ENCODE data around the gene MBP. TPM values are rescaled to one million over a fixed set of nuclear protein-coding genes. Genes with fewer than 3 reads are reported as not detected.

Gene MBP
- total RNA-seq, 1 donor from 2014 or later = 92.7 TPM

DNA sequence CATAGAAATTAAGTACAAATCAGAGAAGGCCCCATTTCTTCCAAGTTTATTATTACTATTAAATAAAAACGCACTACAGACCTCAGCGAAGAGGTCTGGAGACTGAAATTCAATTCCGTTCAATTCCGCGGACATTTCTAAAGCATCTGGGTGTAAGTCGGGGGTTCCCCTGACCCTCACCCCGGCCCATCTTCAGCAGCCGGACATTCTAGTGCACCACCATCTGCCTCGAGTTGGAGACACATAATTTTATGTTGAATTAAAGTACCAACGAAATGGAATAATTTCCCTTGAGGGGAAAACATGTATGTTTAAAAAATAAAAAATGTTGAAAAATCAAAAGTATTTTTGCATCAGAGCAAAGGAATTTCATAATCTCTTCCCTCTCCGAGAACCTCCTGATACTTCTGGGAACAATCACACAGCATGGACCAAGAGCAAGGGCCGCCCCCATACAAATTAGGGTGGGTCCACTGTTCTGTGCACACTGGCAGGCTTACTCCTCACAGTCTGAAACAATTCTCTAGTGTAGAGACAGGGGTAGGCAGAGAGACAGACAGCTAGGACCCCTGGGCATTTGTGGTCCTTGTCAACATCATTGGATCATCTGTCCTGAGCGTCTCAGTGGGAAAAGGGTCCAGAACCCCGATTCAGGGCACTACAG lies 29.3 kb downstream of the MBP start:
- ChIA-PET CTCF (interaction anchor here (1.3 to 1.8 kb wide), 4 partner anchors 34 to 103 kb away, joined by 5 to 8 read pairs (median 6); no protein-coding TSS in a partner anchor), POLR2A (interaction anchor here (0.6 to 5.8 kb wide), 11 partner anchors 19 to 122 kb away, joined by 3 to 171 read pairs (median 12); partner anchors contain the start of gene MBP)
- H3K27ac Mint-ChIP-seq = peak overlapping the region; percentile 95
- intact Hi-C loops (cut with micrococcal nuclease) = loop anchor here (5.0 kb wide), 1 partner anchor 101 kb away; no protein-coding TSS in a partner anchor
- no peak overlapping the region for H3K4me3 Mint-ChIP-seq
- ATAC-seq (ENCODE audit: low read depth) = no peak
- H3K4me1 Mint-ChIP-seq = peaks cover 97% of the 10 kb centered on the region
- DNase-seq = no peak
- TF ChIP-seq, protein P1, sequence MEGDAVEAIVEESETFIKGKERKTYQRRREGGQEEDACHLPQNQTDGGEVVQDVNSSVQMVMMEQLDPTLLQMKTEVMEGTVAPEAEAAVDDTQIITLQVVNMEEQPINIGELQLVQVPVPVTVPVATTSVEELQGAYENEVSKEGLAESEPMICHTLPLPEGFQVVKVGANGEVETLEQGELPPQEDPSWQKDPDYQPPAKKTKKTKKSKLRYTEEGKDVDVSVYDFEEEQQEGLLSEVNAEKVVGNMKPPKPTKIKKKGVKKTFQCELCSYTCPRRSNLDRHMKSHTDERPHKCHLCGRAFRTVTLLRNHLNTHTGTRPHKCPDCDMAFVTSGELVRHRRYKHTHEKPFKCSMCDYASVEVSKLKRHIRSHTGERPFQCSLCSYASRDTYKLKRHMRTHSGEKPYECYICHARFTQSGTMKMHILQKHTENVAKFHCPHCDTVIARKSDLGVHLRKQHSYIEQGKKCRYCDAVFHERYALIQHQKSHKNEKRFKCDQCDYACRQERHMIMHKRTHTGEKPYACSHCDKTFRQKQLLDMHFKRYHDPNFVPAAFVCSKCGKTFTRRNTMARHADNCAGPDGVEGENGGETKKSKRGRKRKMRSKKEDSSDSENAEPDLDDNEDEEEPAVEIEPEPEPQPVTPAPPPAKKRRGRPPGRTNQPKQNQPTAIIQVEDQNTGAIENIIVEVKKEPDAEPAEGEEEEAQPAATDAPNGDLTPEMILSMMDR (IDR thresholded peaks at IDR 0.05) = no peak
- H3K9me3 Mint-ChIP-seq = peaks cover 2% of the 10 kb centered on the region
- H3K36me3 Mint-ChIP-seq (ENCODE audit: low read depth) = peaks cover 59% of the 10 kb centered on the region
- no peaks in the 10 kb centered on the region for H3K27me3 Mint-ChIP-seq

DNA sequence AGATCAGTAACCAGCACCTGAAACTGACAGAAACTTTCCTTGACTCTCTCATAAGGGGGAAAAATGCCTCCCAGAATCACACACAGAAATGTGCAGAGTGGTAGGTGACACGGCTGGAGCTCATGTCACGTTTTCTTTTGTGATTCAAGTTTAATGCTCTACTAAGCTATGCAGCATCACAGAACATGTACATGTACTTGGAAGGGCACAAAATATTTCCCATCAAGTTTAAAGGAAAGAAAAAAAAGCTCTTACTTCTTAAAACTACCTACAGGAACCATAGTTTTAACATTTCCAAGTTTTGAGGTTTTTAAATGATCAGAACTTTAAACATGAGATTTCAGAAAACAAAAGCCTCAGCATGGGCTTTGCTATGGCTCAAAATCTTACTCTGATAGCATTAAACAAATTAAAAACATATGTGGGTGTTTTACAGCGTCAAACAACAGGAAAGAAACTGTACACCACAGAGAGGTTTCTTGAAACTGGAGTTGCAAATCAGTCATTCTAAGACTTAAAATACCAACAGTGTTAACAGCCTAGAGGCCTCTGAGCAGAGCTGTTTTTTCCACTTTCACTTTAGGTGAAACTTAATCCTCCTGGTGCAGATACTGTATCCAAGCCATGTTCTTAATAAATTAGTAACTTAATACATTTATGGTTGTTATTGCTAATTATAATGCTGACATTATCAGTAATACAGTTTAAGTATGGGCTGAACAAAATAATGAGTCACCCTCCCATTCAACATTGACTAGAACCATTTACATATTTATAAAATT lies 30.1 kb downstream of the MBP start:
- ChIA-PET POLR2A (interaction anchor here (0.6 to 5.8 kb wide), 17 partner anchors 8 to 281 kb away, joined by 3 to 171 read pairs (median 4); partner anchors contain the start of genes MBP and ZNF236), CTCF (interaction anchor here (1.0 to 2.4 kb wide), 7 partner anchors 19 to 139 kb away, joined by 3 to 8 read pairs (median 5); no protein-coding TSS in a partner anchor)
- DNase-seq = no peak

DNA sequence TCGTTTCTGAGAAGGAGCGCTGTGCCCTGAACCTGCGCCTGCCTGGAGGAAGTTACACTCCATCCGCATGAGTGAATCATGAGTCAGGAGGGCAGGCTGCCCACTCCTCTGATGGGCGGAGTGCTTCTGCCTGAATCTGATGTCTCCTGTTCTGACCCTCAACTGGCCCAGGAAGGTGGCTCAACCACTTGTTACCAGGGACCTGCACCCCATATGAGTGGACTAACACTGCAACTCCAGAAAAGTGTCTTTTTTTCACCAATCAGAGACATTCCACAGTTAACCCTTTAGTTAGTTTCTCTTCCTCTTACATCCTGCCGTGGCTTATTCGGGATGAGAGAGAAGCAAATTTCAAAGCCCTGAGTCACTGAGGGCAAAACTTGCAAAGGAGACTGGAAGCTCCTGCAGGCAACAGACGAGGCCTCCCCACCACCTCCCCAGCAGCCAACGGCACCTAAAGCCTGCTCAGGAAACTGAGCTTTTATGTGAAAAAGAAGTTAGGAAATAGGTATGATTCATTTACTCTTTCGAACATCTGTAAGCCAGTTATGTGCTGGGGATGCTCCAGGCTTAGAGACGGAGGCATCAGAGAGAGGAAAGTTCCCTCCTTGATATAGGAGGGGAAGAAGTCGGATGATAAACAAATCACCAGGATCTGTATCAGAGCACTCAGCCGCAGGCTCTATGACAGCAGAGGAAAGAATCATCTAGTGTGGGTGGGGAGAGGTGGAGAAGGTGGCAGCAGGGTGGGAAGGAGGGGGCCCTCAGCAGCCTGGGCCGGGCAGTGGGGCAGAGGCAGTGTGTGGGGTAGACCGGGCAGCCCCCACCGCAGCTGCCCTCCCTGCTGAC lies 30.9 kb downstream of the MBP start:
- DNase-seq (no peak), ATAC-seq (ENCODE audit: low read depth) (peak; percentile 68)
- peaks cover 2% of the 10 kb centered on the region for H3K9me3 Mint-ChIP-seq
- TF ChIP-seq, protein P1 (IDR thresholded peaks at IDR 0.05) = no peak
- ChIA-PET POLR2A (interaction anchor here (0.9 to 5.8 kb wide), 15 partner anchors 9 to 280 kb away, joined by 3 to 171 read pairs (median 6); partner anchors contain the start of genes MBP and ZNF236), CTCF (interaction anchor here (1.0 to 2.4 kb wide), 8 partner anchors 20 to 138 kb away, joined by 3 to 8 read pairs (median 4); no protein-coding TSS in a partner anchor)
- intact Hi-C loops (cut with micrococcal nuclease) = loop anchor here (1.0 to 5.0 kb wide), 7 partner anchors 21 to 99 kb away; partner anchors contain the start of gene MBP
- peaks cover 92% of the 10 kb centered on the region for H3K4me1 Mint-ChIP-seq
- H3K4me3 Mint-ChIP-seq = peak overlapping the region; percentile 79
- H3K27me3 Mint-ChIP-seq = no peaks in the 10 kb centered on the region
- peaks cover 60% of the 10 kb centered on the region for H3K36me3 Mint-ChIP-seq (ENCODE audit: low read depth)
- H3K27ac Mint-ChIP-seq = peak overlapping the region; percentile 95

More for the DNA sequence above, 30.1 kb downstream of the MBP start:
- H3K27me3 Mint-ChIP-seq = no peaks in the 10 kb centered on the region
- peak overlapping the region; percentile 95 for H3K27ac Mint-ChIP-seq
- H3K9me3 Mint-ChIP-seq = peaks cover 2% of the 10 kb centered on the region
- peaks cover 58% of the 10 kb centered on the region for H3K36me3 Mint-ChIP-seq (ENCODE audit: low read depth)
- peaks cover 94% of the 10 kb centered on the region for H3K4me1 Mint-ChIP-seq
- intact Hi-C loops (cut with micrococcal nuclease) = loop anchor here (1.0 to 5.0 kb wide), 4 partner anchors 26 to 100 kb away; partner anchors contain the start of gene MBP
- peak; percentile 60 for ATAC-seq (ENCODE audit: low read depth)
- peak overlapping the region; percentile 79 for H3K4me3 Mint-ChIP-seq
- TF ChIP-seq, protein P1 (IDR thresholded peaks at IDR 0.05) = no peak

DNA sequence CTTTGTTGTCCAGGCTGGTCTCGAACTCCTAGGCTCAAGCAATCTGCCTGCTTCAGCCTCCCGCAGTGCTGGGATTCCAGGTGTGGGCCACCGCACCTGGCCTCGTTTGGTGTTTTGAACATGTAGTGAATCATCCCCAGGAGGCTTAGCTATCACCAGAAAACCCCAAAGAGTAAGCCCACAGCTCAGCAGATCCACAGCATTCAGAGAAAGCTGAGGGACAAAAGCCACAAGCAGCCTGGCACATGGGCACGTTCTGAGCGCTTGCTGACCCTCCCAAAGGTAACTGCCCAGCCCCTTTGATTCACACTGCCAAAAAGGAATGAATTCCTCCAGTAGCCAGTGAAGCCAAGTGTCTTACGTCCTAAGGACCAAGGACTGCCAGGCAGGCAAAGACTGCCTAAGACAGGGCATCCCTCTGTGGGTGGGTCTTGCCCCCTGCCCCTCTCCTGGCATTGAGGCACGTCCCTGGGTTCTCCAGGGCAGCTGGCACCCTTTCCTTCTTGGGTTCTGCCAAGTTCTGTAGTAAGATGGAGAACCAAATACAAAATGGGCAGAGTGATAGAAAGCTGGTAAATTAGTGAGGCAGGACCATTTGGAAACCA lies 31.7 kb downstream of the MBP start:
- ATAC-seq (ENCODE audit: low read depth) (no peak), DNase-seq (no peak)
- intact Hi-C loops (cut with micrococcal nuclease) = loop anchor here (1.0 to 5.0 kb wide), 4 partner anchors 21 to 99 kb away; no protein-coding TSS in a partner anchor
- no peaks in the 10 kb centered on the region for H3K9me3 Mint-ChIP-seq
- H3K36me3 Mint-ChIP-seq (ENCODE audit: low read depth) = peaks cover 60% of the 10 kb centered on the region
- peak overlapping the region; percentile 79 for H3K4me3 Mint-ChIP-seq
- TF ChIP-seq, protein P1 (IDR thresholded peaks at IDR 0.05) = no peak
- CTCF ChIA-PET = interaction anchor here (1.0 to 2.4 kb wide), 3 partner anchors 21 to 111 kb away, joined by 3 to 5 read pairs (median 4); no protein-coding TSS in a partner anchor
- H3K4me1 Mint-ChIP-seq = peaks cover 89% of the 10 kb centered on the region
- POLR2A ChIA-PET = interaction anchor here (0.9 to 5.8 kb wide), 9 partner anchors 20 to 279 kb away, joined by 3 to 171 read pairs (median 12); partner anchors contain the start of genes MBP and ZNF236
- H3K27me3 Mint-ChIP-seq = no peaks in the 10 kb centered on the region
- H3K27ac Mint-ChIP-seq = peak overlapping the region; percentile 95
